HTERT RPE-1 (cell line): Measurements from ENCODE around the gene PDE4A.
"Not testable (repeated sequence)": the region's sequence is repeated elsewhere in the genome, so short reads cannot be mapped to it uniquely, and the experiment has no call there.

Experiments used
- in situ Hi-C: fragments of 300-500 bp; cut with MboI; formaldehyde crosslinking; loops from 4 replicates; pipeline ENCODE4 v1.14.3; 2020; ENCODE audit warnings: low sequenced_read_pairs

The PDE4A gene

DNA sequence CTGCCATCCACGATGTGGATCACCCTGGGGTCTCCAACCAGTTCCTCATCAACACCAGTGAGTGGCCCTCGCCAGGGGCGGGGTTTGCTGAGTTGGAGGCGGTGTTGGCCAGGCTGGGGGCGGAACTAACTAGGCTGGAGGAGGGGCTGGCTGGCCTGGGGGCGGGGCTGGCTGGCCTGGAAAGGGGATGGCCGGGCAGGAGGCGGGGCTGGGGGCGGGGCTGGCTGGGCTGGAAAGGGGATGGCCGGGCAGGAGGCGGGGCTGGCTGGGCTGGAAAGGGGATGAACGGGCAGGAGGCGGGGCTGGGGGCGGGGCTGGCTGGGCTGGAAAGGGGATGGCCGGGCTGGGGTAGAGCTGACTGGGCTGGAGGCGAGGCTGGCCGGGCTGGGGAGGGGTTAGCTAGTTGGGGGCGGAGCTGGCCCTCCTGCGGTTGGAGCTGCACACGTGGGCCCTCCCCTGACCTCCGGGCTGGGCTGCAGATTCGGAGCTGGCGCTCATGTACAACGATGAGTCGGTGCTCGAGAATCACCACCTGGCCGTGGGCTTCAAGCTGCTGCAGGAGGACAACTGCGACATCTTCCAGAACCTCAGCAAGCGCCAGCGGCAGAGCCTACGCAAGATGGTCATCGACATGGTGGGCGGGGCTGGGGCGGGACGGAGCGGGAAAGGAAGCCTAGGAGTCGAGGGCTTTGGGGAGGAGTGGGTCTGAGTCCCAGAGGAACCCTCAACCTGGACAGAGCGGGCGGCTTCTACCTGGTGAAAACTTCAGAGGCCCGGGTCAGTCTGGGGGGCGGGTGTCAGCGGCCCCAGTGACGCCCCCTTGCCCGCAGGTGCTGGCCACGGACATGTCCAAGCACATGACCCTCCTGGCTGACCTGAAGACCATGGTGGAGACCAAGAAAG lies 41.0 kb downstream of the PDE4A start:
- in situ Hi-C loops: no loop called here

DNA sequence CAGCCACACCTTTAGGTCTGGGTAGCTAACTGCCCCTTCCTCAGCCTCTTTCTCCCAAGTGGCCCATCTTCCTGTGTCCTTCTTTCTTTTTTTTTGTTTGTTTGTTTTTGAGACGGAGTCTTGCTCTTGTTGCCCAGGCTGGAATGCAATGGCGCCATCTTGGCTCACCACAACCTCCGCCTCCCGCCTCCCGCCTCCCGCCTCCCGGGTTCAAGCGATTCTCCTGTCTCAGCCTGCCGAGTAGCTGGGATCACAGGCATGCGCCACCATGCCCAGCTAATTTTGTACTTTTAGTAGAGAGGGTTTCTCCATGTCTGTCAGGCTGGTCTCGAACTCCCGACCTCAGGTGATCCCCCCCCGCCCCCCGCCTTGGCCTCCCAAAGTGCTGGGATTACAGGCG lies 41.7 kb downstream of the PDE4A start:
- in situ Hi-C loops: not testable (repeated sequence)

DNA sequence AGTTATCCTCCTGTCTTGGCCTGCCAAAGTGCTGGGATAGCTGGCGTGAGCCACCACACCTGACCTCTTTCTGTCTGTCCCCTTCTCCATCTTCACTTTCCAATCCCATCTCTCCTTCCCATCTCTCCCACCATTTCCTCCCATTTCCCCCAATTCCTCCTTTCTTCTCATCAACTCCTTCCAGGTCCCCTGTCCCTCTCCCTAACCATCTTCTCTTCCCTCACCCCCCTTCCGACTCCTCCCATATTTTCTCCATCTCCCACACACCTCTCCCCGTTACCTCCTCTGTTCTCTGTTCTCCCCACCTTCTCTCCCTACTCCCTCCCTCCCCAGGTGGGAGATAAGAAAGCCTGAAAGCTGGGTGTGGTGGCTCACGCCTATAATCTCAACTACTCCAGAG lies 42.2 kb downstream of the PDE4A start:
- in situ Hi-C loops: no loop called here

DNA sequence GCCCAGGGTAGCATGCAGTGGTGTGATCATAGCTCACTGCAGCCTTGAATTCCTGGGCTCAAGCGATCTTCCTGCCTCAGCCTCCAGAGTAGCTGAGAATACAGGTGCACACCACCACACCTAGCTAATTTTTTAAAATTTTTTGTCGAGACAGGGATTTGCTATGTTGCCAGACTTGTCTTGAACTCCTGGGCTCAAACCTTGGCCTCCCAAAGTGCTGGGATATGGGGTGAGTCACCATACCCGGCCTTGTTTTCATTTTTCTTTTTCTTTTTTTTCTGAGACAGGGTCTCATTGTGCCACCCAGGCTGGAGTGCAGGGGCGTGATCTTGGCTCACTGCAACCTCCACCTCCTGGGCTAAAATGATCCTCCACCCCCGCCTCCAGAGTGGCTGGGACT lies 44.1 kb downstream of the PDE4A start:
- in situ Hi-C loops: no loop called here

DNA sequence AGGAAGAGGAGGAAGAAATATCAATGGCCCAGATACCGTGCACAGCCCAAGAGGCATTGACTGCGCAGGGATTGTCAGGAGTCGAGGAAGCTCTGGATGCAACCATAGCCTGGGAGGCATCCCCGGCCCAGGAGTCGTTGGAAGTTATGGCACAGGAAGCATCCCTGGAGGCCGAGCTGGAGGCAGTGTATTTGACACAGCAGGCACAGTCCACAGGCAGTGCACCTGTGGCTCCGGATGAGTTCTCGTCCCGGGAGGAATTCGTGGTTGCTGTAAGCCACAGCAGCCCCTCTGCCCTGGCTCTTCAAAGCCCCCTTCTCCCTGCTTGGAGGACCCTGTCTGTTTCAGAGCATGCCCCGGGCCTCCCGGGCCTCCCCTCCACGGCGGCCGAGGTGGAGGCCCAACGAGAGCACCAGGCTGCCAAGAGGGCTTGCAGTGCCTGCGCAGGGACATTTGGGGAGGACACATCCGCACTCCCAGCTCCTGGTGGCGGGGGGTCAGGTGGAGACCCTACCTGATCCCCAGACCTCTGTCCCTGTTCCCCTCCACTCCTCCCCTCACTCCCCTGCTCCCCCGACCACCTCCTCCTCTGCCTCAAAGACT lies 46.9 kb downstream of the PDE4A start:
- in situ Hi-C loops: no loop called here

DNA sequence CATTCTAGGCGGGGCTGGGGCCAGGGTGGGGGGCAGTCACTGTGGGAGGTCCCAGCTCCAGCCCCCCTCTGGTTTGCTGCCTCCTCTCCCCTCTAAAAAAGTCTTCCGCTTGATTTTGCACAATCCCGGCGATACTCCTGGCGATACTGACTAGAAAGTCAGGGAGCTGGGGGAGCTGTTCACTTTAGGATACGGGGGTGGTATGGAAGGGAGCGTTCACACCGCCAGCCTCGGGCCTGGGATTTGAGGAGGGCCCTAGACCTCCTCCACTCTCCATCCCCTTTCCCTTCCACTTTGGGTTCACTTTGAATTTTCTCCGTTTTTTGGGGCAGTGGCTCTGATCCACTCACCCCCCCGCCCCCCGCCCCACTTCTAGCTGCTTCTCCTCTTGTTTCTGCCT lies 47.8 kb downstream of the PDE4A start:
- in situ Hi-C loops: no loop called here

DNA sequence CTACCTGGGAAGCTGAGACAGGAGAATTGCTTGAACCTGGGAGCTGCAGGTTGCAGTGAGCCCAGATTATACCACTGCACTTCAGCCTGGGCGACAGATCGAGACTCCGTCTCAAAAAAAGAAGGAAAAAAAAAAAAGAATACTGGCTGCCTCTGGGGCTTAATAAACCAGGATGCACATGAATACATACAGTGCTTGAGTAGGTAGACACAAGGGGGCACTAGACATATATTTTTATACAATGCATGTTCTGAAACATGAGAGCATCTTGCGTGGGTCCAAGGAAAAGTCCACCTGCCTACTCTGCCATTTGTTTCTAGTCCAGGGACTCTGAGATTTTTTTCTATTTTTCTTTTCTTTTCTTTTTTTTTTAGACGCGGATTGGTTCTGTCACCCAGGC lies 51.6 kb downstream of the PDE4A start:
- in situ Hi-C loops: no loop called here

DNA sequence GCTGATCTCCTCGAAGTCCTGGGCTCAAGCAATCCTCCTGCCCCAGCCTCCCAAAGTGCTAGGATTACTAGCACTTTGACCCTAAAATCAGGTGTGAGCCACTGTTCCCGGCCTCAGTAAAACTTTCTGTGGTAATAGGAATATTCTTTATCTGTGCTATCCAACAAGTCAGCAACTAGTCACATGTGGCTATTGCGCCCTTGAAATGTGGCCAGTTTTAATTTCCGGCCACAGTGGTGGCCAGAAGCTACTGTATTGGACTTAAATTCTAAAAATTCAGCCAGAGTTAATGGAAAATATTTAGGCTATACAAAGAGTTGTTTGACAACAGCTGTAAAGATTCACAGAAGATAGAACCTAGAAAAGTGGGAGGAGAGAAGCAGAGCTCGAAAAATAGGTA lies 52.9 kb downstream of the PDE4A start:
- in situ Hi-C loops: no loop called here

DNA sequence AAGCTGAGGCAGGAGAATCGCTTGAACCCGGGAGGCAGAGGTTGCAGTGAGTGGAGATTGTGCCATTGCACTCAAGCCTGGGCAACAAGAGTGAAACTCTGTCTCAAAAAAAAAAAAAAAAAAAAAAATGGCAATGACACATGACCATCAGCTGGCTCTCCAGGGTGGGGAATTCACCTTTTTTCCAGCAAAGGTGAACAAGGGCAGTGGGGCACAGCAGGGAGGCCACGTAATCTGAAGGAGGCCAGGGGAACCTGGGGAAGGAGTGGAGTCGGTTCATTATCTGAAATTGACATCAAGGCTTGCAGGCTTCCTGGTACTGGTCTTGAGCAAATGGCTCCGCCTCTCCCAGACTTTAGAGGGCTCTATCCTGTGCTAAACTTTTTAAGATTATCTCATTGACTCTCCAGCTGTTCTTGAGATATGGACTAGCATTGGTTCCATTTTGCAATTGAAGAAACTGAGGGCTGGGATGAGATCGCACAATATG lies 54.7 kb downstream of the PDE4A start:
- in situ Hi-C loops: no loop called here

DNA sequence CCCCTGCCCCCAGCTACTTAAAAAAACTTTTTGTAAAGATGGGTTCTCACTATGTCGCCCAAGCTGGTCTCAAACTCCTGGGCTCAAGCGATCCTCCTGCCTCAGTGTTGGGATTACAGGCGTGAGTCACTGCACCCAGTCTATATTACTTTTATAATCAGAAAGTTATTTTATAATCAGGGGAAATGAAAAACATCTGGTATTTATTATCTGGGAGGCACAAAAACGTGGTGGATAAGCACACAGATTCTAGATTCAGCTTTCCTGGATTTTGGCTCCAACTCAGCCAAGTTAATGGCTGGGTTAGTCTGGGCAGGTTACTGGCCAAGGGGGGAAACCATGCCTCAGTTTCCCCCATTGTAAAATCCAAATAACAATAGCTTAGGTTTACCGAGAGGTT lies 58.1 kb downstream of the PDE4A start:
- in situ Hi-C loops: no loop called here

DNA sequence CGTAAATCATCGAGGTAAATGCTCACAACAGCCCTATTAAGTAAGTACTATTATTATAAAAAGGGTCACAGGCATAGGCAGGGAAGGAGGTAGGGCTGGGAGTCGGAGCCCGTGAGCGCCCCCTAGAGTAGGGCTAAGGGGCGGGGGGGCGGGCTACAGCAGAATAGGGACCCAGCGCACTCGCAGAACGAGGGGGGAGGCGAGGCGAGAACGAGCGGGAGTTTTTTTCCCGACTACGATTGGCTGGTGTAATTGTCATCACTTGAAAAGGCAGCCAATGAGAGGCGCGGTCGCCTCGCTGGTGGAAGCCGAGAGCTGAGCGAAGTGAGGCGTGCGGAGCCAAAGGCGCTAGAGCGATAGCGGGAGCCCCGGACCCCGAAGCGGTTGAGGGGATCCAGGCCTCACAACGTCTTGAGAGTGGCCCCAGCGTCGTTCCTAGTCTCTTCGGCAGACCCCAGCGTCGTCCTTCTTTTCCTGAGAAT lies 58.6 kb downstream of the PDE4A start:
- in situ Hi-C loops: no loop called here

DNA sequence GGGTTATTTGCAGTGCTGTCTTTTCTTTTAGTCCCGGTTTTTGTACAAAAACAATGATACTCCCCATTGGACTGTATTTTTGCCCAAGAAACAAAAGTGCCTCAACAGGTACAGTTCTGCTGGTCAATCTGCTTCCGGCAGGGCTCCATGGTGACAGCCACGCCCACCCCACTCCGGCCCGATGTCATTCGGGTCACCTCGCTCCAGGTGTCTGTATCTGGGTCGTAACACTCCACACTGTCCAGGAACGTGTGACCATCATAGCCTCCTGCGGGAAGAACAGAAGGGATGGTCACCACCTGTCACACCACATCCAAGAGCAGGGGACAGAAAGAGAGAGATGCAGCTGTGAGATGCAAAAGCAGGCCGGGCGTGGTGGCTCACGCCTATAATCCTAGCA lies 66.2 kb downstream of the PDE4A start:
- in situ Hi-C loops: no loop called here

DNA sequence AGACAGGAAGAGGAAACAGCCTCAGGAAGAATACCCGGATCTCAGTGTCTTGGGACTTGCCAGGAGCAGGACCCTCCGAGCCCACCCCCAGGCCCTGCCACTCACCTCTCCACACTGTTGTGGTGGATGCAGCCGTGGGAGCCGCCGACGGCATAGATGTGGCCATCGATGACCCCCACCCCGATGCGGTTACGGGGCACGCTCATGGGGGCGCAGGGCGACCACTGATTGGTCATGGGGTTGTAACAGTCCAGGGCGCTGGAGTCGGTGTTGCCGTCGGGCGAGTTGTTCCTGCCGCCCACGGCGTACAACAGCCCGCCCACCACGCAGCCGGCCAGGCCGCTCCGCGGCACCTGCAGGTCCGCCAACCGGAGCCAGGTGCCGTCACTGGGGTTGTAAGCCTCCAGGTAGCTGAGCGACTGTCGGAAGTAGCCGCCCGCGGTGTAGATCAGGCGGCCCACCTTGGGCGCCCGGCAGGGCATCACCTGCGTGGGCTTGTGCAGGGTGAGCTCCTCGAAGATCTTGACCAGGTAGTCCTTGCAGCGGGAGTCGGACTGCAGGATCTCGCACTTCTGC lies 71.2 kb downstream of the PDE4A start:
- in situ Hi-C loops: no loop called here

DNA sequence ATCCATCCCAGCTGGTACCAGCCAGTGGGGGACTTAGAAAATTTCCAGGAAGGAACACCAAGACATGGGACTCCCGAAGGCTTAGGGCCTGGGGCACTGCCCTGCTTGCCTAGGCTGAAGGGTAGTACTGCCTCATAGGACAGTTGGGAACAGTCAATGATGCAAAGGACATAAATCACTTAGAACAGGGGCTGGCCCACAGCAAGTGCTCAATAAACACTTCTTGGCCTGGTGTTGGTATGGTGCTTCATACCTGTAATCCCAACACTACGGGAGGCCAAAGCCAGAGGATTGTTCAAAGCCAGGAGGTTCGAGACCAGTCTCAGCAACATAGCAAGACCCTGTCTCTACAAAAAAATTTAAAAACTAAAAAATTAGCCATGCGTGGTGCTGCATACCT lies 77.0 kb downstream of the PDE4A start:
- in situ Hi-C loops: no loop called here

DNA sequence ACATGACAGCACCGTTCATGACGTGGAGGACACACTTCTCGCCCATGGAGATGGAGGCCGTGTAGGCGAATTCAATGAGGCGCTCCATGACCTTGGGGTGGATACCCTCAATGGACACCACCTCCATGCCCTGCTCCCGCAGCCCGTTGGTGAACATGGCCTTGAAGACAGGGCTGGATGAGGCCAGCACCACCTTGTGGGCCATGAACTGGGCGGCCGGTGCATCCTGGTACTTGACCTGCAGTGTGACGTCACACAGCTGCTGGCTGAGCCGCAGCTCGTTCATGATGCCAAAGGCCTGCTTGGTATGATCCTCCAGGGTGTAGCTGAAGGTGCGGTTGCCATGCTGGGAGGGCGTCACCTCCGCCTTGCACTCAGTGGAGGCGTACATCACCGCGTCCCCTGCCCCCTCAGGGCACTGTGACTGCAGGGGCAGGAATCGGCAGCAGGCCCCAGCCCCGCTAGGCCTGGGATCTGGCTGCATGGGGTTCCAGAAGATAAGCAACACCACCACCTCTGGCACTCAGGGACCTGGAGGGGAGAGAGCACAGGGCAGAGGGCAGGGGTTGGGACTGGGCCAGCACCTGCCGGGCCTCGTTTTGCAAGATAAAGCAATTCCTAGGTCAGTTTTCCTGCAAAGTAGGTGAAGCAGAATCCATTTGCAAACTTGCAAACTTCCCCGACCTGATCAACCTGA lies 79.4 kb downstream of the PDE4A start:
- in situ Hi-C loops: no loop called here

DNA sequence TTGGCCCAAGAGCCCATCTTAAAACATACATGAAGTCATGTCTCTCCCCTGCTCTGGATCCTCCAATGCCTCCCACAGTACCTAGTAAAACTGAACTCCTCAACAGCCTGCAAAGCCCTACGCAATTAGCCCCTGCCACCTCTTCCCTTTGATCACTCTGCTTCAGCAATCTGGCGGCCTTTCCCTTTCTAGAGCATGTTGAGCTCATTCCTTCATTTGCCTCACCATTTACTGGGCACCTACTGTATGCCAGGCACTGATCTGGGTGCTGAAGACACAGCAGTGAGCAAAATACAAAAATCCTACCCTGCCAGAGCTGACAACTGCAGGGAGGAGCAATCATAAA lies 79.9 kb downstream of the PDE4A start:
- in situ Hi-C loops: no loop called here

DNA sequence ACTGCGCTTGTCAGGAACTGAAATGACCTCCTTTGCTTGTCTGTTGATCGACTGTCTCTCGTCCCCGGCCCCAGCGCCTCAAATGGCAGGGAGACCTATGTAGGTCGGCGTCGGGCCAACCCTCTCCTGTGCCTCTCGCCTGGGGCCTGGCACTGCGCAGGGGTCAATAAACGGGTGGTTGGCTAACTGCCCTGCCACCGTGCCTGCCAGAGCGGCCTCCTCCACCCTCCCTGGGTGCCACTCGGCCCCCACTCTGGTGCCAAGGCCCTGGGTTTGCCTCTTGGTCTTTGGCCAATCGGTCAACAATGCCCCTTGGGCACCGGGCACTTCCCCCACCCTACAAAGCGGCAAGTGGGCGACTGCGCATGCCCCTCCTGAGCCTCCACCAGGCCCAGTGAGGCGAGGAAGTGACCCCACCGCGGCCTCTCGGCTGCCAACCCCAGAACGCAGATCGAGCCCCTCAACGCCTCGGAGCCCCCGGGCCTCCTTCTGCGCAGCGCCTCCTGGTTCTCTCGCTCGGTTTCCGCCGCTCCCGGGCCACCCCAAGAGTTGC lies 81.7 kb downstream of the PDE4A start:
- in situ Hi-C loops: no loop called here

DNA sequence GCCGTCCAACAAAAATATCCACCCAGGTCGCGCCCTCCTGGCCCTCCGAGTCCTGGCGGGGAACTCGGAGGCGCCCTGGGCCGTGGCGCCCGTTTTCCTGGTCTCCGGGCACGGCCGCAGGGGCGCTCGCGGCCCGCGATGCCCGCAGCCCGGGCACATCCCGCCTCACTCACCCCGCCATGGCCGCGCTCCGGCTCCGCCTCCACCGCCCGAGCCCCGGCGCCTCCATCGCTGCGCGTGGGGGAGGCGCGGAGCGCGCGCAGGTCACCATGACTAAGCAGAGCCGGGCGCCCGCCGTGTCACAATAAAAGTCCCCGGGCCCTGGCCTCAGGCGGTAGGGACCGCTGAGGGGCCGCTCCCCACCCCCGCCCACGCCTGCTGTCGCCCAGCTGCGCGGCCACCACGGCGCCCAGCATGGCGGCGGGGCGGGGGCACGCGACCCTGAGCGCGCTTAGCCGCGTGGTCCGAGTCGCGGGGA lies 82.2 kb downstream of the PDE4A start:
- in situ Hi-C loops: no loop called here

DNA sequence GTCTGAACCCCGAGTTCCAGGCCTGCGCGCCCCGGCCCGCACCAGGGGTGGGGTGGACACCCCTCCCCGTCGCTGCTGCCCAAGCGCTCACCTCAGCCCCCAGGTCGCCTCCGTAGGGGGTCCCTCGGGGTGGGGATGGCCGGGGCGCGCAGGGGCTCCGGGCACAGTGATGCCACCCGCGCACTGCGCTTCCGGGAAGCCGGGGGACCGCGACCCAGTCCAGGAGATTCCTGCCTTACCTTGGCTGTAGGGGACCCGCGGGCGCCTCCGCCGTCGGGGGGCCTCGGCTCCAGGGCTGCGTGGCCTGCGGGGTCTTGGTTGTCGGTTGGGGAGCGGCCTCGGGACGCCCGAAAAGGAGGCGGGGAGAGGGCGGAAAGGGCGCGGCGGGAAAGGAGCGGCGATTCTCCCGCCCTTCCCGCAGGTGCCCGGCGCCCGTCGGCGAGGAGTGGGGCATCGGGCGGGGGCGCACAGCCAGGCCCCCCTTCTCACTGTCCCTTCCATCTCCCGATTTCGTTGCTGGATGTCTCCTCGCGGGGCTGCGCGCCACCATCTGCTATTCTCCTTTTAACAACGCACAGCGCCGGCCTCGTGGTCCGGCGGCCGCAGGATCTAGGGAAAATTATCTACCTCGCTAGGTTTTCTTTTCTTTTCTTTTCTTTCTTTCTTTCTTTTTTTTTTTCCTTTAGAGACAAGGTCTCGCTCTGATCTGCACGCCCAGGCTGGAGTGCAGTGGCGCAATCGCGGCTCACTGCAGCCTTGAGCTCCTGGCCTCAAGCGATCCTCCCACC lies 82.9 kb downstream of the PDE4A start, which contains the start of gene KEAP1:
KEAP1 (minus strand) TSS at position 355 of the 788 bp plus-strand sequence. CDS start 3,323 bp downstream, outside the sequence.
- in situ Hi-C loops: no loop called here
